GM12891 (cell line): ENCODE results near the gene SEC22A. TPM values are rescaled to one million over a fixed set of nuclear protein-coding genes. Genes with fewer than 3 reads are reported as not detected.

Source experiments
- DNase-seq: peaks from one replicate; pipeline ENCODE4 v3.0.0; 2011; ENCODE audit warnings: low spot score; ENCODE audit not compliant: insufficient read length
- FAIRE-seq: peaks from 2 replicates; lab custom pipeline; 2011; peaks lifted over from hg19 to GRCh38; lab: Jason Lieb, UNC
- PAX5 ChIP-seq: IDR thresholded peaks from 2 replicates; pipeline ENCODE4 v1.6.1; 2011; ENCODE audit warnings: low read length, moderate library complexity, mild to moderate bottlenecking; ENCODE audit not compliant: insufficient read depth, severe bottlenecking
- POLR2A ChIP-seq: IDR thresholded peaks from 2 replicates; pipeline ENCODE4 v1.6.1; 2011; ENCODE audit warnings: low read depth, low read length, control low read depth
- POLR2AphosphoS5 ChIP-seq: IDR thresholded peaks from 2 replicates; pipeline ENCODE4 v1.6.1; 2011; ENCODE audit warnings: low read depth, low read length, control low read depth
- POU2F2 ChIP-seq: IDR thresholded peaks from 2 replicates; pipeline ENCODE4 v1.6.1; 2011; ENCODE audit warnings: low read depth, mild to moderate bottlenecking, control low read depth, low read length, moderate library complexity
- SPI1 ChIP-seq: IDR thresholded peaks from 2 replicates; pipeline ENCODE4 v1.6.1; 2011; ENCODE audit warnings: low read depth, low read length, control low read depth
- TAF1 ChIP-seq: IDR thresholded peaks from 2 replicates; pipeline ENCODE4 v1.6.1; 2011; ENCODE audit warnings: low read depth, low read length, control low read depth
- polyA plus RNA-seq: library from polyadenylated mRNA; unstranded; fragments of >200 nt; gene quantifications from one replicate; pipeline ENCODE4 v1.2.1, GENCODE V29; 2012; ENCODE audit warnings: low read depth, missing spikeins, inconsistent platforms; ENCODE audit not compliant: missing spikeins

The SEC22A gene, protein sequence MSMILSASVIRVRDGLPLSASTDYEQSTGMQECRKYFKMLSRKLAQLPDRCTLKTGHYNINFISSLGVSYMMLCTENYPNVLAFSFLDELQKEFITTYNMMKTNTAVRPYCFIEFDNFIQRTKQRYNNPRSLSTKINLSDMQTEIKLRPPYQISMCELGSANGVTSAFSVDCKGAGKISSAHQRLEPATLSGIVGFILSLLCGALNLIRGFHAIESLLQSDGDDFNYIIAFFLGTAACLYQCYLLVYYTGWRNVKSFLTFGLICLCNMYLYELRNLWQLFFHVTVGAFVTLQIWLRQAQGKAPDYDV
- polyA plus RNA-seq: 15.1 TPM

DNA sequence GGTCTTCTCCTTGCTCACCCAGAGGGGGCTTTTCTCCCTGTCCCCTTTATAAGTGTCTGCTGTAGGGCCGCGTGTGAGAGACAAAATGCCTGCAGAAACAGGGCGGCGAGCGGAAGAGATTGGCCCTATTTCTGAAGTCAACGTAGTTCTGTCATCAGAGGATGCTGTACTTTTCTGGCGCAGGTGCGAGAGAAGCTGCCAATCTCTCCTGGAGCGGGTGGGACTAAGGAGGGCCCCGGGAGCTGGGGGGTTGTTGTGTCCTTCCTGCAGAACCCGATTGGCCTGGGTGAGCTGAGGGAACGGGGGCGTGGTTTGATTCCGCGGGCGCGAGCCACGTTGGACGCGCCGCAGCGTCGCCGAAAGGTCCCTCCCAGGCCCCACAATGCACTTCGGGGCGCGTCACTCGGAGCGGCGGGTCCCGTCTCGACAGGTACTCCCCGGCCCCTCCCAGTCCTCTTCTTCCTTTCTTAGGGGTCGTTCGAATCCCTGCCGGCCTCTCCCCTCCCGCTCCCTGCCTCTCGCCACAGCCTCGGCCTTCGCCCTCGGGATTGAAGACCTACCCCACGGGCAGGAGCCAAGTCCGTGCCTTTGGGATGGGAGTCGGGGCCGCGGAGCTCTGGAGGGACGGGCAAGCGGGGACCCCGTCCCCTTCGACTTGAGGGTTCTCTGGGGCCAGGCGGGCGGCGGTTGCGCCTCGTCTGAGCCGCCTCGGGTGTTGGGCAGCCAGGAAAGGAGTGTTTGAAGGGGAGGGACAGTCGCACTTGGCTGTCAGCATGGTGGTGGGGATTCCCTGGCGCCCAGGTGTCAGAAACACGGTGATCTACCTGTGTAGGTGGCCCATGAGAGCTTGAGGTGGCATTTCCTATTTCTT, at the start of gene SEC22A:
Gene SEC22A (plus strand): TSS at position 387 of the 871 bp plus-strand sequence. CDS start 7,275 bp downstream, outside the sequence.
- DNase-seq (peak; percentile 82), FAIRE-seq (peak; percentile 98)
- TF ChIP-seq SPI1 (no peak), TAF1 (peak; percentile 57; the same call in 1 of the 2 replicates), POU2F2 (peak; percentile 68; the same call in 1 of the 2 replicates), POLR2A (peak; percentile 87), POLR2AphosphoS5 (peak; percentile 83), PAX5 (no peak)

DNA sequence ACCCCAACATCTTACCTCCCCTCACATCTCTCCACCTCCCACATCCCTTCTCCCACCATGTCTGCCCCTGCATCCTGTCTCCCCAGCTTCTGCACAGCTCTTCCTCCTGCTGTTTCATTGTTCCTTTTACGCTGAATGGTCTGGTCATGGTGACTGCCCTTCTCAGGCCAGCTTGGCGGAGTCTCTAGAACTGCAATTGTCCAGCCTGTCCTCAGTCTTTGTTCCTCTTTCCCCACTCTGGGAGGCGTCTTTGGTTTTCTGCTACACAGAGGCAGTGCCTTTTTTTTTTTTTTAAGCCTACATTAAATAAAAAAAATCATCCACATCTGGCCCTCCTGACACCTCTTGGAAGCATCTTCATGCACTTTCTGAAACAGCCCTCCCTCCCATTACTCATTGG, 49.1 kb upstream of the SEC22A start:
- TF ChIP-seq SPI1 (no peak), POLR2A (no peak), POU2F2 (no peak), PAX5 (no peak), POLR2AphosphoS5 (no peak), TAF1 (no peak)
- FAIRE-seq: peak; percentile 5
- DNase-seq: no peak

DNA sequence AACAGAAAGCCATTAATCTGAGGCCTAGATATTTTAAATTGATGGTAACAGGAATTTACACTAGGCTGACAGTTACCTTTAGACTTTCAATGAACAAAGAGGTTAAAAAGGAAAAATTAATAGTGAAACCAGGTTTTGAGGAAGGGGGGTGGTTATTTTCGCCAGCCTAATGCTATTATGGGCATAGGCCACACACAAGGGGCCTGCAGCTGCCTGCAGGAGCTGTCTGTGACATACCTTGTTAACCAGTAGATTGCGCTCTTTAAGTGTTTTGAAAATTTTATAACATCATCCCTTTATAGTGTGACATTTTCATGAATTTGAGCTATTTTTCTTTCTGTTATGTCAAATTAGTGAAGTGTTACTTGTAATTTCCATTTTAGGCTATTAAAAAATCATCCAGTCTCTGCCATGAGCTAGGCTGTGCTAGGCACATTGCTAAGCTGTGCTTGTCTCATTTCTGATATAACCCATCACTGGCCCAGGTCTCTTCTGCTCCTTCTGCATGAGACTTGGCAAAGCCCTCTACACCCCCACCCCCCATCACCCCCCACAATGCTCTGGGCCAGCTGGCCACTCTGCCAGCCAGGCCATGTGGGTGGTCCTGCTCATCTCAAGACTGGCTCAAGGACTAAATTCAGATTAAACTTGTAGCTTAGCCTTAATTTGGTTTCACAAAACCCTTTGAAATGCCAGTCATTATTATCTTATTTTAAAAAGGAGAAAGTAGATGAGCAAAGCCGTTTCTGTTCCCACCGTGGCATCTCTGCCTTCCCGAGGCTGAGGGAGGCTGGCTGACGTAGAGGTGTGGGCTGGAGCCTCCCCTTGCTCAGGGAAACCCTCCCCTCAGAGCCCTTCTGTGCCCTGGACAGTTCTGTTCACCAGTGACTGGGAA, 48.4 kb upstream of the SEC22A start:
- peak; percentile 88 for FAIRE-seq
- DNase-seq: peak; percentile 47
- TF ChIP-seq POLR2AphosphoS5 (no peak), SPI1 (peak; percentile 76), PAX5 (no peak), TAF1 (no peak)

DNA sequence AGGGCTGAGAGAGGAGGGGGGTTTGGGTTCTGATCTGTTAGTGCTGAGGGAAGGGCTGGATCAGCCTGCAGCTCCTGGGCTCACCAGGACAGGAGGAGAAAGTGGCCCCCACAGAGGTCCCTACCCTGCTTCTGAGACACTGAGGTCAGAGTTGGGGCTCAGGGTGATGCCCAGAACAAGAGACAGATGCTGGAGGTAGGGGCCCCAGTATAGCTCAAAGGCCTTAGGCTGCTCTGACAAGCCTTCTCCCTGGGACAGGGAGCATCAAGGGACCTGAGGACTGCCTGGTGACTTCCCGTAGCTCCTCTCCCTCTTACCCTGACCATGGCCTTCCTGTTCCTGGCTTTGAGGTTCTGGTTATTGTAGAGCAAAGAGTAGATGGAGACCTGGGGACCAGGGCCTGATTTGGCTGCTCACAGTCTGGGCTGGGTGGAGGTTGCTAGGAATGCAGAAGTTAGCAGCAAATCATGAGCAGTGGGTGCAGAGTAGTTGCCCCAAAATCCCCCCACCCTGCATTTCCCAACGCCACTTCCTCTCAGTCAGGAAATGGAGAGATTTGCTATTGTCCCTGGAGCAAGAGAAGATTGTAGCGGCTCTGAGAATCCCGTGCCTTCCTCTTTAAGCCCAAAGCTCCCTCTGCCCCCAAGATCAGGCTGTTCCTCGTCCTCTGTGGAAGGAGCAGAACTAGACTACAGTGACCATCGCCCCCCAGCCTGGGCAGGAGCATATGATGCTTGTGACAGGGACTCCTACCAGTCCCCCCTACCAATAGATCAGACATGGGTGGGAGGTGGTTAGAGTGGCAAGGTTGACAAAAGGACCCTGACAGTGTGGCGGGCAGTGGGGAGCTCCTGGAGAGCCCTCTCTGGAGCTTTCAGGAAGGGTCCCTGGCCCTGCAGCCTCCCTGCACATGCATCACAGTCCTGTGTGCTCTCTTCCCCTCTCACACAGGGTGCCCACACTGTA, 47.4 kb upstream of the SEC22A start:
- no peak for FAIRE-seq

DNA sequence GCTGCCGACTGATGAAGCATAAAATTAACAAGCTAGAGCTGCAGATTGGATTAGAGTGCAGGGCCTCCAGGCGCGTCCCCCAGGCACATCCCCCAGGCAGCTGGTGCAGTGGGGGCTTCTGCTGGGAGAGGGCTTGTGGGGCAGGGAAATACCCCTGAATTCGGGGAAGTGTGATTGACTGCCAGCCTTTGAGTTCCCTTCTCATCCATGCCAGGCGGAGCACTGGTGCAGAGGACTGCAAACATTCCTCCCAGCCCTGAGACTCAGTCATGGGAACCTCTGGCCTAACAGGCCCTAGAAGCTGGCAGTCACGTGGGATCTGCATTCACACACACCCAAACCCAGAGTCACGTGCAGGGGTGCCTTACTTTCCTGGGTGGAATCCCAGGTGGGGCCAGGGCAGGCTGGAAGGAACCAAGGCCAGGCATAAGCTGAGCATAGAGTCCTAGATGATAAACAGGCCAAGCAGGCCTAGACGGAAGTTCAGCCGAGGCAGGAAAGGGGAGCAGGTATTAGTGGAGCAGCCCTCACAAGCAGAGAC, 46.2 kb upstream of the SEC22A start:
- DNase-seq: no peak
- FAIRE-seq: no peak
- TF ChIP-seq SPI1 (no peak), PAX5 (no peak), POLR2AphosphoS5 (no peak), TAF1 (no peak), POLR2A (no peak), POU2F2 (no peak)

More for the DNA sequence above, 47.4 kb upstream of the SEC22A start:
- no peak for DNase-seq
- TF ChIP-seq POLR2AphosphoS5 (no peak), PAX5 (no peak), SPI1 (no peak), POU2F2 (no peak), POLR2A (no peak)

DNA sequence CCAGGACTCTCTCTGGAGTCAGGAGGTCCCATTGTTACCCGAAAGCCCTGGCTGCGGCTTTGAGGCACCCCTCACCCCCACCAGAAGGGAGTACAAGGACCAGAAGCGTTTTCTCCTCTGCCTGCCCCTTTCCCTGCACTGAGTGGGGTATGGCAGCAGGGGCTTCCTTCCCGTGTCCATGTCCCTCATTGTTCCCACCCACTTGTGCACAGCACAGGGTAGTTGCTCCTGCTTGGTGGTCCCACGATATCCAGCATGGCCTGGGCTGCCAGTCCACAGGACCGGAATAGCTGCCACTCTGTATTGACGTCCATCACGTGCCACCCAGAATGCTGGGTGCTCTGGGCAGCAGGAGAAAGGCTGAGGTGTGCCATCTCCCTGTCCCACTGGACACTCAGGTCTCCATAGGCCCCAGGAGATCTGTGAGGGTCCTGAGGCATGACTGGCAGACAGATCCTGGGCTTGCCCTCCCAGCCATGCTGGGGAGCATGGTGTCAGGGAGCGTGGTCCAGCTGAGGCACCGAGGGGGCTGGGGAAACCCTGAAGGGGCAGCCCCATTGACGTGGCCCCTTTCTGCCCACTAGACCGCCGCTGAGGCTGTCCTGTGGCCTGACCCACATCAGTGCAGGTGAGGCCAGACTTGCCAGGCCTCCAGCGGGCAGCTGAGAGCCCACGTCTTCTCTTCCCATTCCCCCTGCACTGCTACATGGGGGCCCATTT, 45.3 kb upstream of the SEC22A start:
- FAIRE-seq (no peak), DNase-seq (no peak)
- TF ChIP-seq TAF1: no peak
- TF ChIP-seq POLR2AphosphoS5: no peak
- no peak for TF ChIP-seq SPI1
- no peak for TF ChIP-seq POU2F2
- no peak for TF ChIP-seq POLR2A
- TF ChIP-seq PAX5: no peak

DNA sequence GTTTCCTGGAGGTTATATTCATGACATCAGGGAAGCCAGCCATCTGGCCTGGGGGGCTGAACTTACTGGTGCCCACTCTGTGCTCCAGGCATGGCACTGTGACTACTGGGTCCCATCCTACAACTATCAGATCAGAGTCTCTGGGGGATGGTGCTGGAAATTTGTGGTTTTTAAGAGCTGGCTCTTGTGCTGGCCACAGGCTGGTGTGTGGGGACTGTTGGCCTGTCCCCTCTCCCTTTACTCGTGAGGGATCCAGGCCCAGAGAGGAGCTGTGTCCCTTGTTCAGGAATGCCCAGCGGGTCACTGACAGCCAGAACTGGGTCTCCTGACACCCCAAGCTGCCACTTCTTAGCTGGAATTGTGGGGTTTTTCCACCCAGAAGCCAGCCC, 44.5 kb upstream of the SEC22A start:
- FAIRE-seq (no peak), DNase-seq (no peak)
- no peak for TF ChIP-seq PAX5
- TF ChIP-seq TAF1: no peak
